Panc1 (cell line): ENCODE measurements around the gene AP5M1.

Experiments
- REST ChIP-seq, 2 experiments: IDR thresholded peaks; 2 replicates each; pipeline ENCODE4 v1.6.1; 2011 to 2012; ENCODE audit warnings: low read depth in 2 of 2, control low read depth in 1 of 2, low read length in 1 of 2, mild to moderate bottlenecking in 1 of 2, moderate library complexity in 1 of 2; ENCODE audit not compliant: insufficient read depth in 1 of 2
- TCF7L2 ChIP-seq: IDR thresholded peaks from 2 replicates; pipeline ENCODE4 v1.6.1; 2011; ENCODE audit warnings: mild to moderate bottlenecking, low read depth, low read length, inconsistent platforms
- TF ChIP-seq, protein P1 (sequence below): fragments of 450-650 bp; IDR thresholded peaks from 2 replicates; pipeline ENCODE4 v1.5.1; 2017; ENCODE audit warnings: mild to moderate bottlenecking

- TF ChIP-seq, protein P1, sequence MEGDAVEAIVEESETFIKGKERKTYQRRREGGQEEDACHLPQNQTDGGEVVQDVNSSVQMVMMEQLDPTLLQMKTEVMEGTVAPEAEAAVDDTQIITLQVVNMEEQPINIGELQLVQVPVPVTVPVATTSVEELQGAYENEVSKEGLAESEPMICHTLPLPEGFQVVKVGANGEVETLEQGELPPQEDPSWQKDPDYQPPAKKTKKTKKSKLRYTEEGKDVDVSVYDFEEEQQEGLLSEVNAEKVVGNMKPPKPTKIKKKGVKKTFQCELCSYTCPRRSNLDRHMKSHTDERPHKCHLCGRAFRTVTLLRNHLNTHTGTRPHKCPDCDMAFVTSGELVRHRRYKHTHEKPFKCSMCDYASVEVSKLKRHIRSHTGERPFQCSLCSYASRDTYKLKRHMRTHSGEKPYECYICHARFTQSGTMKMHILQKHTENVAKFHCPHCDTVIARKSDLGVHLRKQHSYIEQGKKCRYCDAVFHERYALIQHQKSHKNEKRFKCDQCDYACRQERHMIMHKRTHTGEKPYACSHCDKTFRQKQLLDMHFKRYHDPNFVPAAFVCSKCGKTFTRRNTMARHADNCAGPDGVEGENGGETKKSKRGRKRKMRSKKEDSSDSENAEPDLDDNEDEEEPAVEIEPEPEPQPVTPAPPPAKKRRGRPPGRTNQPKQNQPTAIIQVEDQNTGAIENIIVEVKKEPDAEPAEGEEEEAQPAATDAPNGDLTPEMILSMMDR: no peak
- TF ChIP-seq REST (IDR thresholded peaks at IDR 0.05; ENCODE audit: insufficient read depth in 1 of 2, low read depth in 2 of 2, low read length in 1 of 2) (no peak), TCF7L2 (no peak)
Observed at GRCh38 chr14:57259672-57260071, 9.1 kb upstream of the AP5M1 start.
